ENCODE measurements around the gene LRRC10.
"Not testable (repeated sequence)": the region's sequence is repeated elsewhere in the genome, so short reads cannot be mapped to it uniquely, and the experiment has no call there.

The LRRC10 gene

DNA sequence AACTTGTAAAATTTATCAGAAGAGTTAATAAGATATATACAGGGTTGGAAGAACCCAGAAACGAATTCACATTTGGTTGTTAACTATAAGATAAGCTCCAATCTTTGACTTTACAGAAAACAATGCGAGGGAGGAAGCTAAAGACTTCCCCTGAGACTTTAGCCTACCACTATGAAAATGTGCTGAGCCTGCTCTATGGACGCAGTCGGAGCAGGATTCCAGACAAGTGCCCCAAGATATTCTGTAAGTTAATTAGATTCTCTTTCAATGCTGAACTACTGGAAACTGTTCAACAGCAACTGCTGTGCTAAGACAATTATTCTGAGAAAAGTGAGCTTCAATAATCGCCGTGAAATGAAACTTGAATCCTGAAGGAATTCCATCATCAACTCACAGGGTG is 8.3 kb upstream of the LRRC10 start:
- DNase-seq (ENCODE audit: low spot score) = no peak

DNA sequence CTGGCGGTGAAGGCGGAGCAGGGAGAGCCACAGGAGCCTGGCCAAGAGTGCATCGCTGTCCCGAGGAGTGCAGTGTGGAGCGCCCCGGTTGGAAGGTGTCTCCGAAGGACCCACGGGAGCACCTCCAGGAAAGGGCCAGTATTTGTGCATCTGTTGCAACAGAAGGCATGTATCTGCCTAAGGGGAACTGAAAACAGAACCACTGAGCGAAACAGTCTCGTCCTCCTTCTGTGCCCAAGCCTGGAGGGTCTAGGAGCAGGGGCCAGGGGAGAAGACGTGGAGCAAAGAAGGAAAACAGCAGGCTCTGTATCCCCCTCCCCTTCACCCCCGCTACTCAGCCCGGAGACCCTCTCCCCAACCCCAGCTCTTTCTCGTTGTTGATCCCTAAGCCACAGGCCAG is 5.3 kb upstream of the LRRC10 start:
- DNase-seq (ENCODE audit: low spot score) = no peak

DNA sequence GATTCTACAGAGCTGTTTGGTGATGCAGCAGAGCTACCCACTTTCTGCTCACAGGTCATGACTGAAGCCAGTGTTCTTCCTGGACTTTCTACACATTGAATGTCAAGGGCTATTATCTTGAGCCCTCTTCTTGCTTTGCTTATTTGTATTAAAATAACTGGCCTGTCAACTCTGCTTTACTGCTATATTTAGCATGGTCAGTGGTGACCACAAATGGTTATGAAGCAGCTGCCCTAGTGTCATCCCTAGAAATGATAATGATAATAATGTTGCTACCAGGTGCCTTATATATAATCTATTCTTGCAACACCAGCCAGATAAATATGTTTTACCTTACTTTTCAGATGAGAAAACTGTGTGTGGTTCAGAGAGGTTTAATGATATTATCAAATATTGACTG is 2.6 kb upstream of the LRRC10 start:
- no peak for DNase-seq (ENCODE audit: low spot score)

DNA sequence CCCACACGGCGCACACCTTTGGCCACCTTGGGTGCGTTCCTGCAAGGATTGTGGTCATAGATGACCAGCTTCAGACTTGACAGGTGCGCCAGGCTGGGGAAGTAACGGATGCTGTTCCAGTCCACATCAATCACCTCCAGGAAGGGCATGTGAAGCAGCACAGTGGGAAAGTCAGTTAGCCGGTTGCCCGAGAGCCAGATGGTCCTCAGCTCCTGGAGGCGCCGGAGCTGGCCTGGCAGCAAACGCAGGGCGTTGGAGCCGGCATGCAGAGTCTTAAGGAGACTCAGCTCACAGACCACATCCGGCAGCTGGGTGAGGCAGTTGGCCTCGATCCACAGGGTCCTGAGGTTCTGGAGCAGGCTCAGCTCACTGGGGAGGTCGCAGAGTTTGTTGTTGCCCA is 581 bp downstream of the LRRC10 start:
- no peak for DNase-seq (ENCODE audit: low spot score)

DNA sequence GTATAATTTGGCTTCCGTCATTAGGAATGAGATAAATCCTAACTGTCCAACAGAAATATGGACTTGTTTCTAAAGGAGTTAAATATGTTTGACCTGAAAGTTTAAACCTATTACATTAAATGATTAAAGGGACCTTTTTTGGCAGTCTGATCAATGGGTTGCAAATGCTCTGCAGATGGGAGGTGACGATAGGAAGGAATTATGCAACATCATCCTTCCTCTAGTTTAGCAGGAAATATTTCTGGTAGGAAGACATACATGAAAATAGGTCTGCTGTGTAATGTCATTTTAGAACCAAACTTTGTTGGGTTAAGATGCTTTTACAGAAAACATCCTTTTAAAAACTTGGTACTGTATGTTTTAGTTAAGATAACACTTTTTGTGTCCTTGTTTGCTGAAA is 2.6 kb downstream of the LRRC10 start:
- DNase-seq (ENCODE audit: low spot score) = no peak

DNA sequence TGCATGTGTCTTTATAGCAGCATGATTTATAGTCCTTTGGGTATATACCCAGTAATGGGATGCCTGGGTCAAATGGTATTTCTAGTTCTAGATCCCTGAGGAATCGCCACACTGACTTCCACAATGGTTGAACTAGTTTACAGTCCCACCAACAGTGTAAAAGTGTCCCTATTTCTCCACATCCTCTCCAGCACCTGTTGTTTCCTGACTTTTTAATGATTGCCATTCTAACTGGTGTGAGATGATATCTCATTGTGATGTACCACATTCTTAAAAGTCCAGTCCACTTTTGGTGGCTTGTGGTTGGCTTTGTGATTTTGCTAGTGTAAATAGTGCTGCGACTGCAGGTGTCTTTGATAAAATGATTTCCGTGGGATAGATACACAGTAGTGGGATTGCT is 6.4 kb downstream of the LRRC10 start:
- DNase-seq (ENCODE audit: low spot score) = not testable (repeated sequence)

DNA sequence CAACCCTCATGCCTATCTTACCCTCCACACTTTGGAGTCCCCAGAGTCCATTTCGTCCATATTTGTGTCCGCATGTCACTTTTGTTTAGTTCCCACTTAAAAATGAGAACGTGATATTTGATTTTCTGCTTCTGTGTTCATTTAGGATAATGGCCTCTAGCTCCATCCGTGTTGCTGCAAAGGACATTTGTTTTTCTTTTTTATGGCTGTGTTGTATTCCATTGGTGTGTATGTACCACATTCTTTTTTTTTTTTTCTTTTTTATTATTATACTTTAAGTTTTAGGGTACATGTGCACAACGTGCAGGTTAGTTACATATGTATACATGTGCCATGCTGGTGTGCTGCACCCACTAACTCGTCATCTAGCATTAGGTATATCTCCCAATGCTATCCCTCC is 7.2 kb downstream of the LRRC10 start:
- DNase-seq (ENCODE audit: low spot score) = not testable (repeated sequence)

DNA sequence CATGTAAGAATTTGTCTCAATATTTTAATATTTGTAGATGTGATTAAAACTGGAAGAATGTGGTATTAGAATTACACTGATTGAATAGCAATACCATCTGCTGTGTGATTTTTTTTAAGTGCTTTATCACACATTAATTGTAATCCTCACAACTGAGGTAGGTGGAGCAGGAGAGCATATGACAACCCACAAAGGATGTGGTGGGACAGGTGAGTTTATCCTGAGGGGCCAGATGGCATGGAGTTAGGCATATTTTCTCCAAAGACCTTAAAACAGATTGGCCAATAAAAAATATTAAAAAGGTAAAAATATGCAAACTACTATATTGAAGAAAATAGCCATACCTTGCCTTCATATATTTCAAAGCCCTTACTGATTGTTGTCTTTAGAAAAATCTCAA is 7.8 kb downstream of the LRRC10 start:
- DNase-seq (ENCODE audit: low spot score) = no peak

DNA sequence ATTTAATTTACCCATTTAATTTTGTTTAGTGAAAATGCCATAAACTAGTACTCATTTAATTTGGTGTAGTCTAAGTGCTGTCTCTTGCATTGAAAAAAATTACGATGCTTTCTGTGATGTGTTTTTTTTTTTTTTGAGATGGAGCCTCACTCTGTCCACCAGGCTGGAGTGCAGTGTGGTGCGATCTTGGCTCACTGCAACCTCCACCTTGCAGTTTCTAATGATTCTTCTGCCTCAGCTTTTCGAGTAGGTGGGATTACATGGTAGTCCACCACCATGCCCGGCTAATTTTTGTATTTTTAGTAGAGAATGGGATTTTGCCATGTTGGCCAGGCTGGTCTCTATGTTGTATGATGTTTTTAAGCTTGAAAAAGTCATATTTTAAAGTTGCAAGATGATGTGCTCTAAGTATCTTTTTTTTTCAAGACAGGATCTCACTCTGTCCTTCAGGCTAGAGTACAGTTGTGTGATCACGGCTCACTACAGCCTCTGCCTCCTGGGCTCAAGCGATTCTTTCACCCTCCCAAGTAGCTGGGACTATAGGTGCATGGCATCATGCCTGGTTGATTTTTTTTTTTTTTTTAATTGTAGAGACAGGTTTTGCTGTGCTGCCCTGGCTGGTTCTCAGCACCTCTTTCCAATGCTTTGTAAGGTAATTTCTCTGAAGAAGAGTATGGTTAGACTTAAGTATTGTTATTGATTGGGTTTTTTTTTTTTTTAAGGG is 8.6 kb downstream of the LRRC10 start:
- DNase-seq (ENCODE audit: low spot score) = no peak

DNA sequence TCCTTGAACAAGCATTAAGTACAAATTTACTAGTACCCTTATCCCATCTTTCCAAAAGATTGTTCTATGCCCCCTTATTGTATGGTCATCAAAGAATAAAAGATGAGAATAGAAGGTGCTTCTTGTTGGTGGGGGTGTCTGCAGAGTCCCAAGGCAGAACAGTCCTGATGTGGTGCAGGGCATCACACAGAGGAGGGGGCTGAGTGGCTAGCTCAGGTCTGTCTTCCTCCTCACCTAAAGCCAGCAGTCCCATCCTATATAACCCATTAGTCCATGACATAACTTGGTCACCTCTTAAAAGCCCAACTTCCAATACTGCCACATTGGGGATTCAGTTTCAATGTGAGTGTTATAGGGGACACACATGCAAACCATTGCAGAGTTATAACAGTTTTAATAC is 9.9 kb downstream of the LRRC10 start:
- no peak for DNase-seq (ENCODE audit: low spot score)

DNA sequence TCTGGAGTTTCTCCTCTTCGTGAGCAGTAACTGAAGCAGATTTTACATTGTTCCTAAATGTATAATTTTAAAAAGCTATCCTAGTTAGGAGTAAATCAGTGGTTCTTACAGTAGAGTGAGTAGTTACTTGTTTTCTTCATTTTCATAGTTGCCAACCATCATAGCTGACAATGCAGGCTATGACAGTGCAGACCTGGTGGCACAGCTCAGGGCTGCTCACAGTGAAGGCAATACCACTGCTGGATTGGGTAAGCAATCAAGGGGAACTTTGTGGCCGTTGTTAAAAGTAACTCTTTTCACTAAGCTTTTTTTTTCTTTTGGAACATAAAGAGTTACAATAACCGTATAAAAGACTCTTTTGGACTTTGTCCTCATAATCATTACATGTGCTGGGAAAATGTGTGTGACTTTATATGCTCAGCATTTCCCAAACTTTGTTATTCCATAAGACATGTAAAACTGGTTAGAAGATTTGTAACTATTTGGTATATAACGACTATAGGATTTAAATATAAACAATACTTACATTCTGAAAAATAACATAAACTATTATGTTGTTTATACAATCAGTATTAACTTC is 12.4 kb downstream of the LRRC10 start:
- no peak for DNase-seq (ENCODE audit: low spot score)

DNA sequence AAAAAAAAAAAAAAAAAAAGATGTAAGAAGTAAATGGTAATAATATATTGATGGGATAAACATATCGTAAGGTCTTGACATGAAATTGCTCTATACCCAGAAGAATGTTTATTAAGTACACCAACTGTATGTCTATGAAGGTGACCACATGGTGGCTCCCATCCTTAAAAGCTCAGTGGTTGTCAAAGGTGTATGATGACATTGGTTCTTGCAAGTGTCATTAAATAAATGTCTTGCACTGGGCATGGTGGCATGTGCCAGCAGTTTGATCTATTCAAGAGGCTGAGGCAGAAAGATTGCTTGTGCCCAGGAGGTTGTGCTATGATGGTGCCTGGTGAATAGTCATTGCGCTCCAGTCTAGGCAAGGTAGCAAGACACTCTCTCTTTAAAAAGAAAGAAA is 15.0 kb downstream of the LRRC10 start:
- DNase-seq (ENCODE audit: low spot score) = no peak

DNA sequence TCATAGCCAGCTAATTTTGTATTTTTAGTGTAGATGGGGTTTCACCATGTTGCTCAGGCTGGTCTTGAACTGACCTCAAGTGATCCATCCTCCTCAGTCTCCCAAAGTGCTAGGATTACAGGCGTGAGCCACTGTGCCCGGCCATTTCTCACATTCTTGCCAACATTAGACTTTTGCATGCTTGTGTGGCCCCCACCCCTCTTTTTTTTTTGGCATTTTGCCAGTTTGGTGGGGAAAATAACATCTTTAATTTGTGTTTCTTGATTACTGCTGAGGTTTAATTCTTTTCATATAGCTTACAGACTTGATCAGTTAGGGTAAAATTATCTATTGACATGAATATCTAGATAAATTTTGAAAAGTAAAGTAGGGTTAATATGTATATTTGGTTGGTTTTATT is 21.6 kb downstream of the LRRC10 start:
- DNase-seq (ENCODE audit: low spot score) = no peak

DNA sequence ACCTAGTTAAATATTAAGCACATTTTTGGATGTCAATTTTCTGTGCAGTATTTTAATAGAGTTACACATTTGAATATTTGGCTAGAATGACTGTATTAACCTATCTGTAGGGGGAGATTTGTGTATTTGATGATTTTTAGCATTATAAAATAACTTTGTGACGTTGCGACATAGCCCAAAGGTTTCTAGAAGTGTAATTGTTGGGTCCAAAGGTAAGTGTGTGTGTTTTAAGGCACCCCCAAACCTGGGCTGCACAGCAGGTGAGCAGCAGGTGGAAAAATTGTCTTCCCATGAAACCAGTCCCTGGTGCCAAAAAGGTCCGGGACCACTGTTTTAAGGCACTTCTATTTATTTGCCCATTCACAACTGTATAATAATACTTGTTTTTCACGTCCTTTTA is 22.2 kb downstream of the LRRC10 start:
- no peak for DNase-seq (ENCODE audit: low spot score)

DNA sequence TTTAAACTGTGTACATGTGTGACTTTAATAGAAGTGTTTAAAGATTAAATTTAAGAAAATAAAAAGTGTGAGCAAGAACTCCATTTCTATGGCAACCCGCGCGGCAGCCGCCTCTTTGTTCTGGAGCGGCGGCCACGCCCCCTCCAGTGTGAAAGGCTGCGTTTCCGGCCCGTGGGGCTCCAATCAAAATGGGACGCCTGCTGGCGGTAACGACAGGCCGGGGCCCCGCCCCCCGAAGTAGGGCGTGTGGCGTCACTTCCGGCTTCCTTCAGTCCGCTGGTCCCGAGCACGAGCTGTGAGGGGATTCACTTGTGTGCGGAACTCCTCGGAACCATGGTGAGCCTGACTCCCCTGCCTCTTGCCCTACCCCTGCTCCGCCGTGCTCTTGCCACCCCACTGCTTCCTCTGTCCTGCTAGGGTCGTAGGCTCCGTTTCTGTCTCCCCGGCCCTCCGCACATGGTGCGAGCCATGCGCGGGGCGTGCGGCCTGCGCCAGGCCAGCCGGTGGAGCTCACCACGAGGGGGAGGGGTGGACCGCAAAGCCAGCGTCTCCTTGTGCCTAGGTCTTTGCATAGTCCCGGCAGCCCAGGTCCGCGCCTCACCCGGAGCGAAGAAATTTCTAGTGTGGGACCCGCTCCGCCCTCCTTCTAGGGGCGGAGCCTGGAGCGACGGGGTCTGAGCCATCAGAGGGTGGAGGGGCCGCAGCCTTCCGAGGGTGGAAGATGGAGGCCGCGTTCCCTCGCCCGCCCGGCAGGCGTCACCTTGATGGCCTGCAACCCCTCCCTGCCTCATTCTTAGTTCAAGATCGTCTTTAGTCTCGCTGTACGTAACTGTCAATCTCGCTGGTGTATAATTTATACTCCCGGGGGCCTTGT is 25.3 kb downstream of the LRRC10 start, which contains the start of gene CCT2:
Gene CCT2, plus strand, starts transcription at position 271 of the 874 bp plus-strand sequence. Its CDS starts 63 bp downstream, at position 334.
- DNase-seq (ENCODE audit: low spot score) = peak; percentile 99

DNA sequence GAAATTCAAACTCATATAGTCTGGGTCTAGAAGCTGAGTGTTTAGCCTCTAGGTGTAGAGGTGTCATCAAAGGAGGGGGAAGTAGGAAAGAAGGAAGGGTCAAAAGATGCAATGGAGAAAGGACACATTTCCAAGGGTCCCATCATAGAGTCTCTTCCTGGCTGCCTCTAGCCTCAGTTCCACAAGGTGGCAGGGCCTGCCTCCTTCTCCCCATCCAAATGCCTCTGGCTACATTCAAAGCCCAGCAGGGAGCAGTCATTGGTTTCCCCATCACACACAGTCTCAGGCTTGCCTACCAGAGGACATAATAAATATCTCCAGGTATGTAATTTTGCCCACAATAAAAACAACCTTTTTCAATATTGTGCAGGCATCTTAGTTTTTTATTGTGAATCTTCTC is 27.5 kb downstream of the LRRC10 start:
- DNase-seq (ENCODE audit: low spot score) = peak; percentile 11

DNA sequence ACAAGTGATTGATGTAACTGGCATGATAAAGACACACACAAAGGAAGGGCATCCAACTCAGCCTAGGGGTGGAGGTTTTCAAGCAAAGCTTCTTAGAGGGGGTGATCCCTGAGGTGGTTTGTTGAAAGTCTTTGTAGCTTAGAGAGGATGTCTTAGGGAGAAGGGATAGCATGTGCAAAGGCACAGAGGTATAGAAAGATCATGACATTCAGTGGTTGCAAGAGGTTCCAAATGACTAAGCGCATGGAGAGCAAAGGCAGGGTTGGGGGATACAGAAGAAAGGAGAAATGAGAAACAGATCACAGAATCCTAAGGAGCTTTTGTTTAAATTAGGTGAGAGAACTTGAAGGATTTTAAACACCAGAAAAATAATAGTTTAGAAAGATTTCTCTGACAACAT is 30.6 kb downstream of the LRRC10 start:
- no peak for DNase-seq (ENCODE audit: low spot score)

DNA sequence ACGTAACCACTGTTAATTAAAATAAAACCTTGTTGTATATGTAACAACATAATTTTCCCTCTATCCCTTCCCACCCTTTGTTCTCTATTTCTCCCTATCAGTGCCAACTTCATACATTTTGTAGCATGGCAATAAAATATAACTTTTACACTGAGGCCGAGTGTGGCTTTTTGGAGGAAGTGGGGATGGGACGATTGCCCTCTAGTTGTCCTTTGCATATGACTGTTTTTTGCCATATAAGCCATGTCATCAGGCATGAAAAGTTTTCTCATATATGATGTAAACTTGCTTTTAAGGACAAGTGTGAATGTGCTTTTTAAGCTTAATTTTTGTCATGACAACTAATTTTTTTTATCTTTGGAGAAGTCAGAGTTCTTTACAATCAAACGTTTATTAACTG is 31.7 kb downstream of the LRRC10 start:
- DNase-seq (ENCODE audit: low spot score) = no peak

DNA sequence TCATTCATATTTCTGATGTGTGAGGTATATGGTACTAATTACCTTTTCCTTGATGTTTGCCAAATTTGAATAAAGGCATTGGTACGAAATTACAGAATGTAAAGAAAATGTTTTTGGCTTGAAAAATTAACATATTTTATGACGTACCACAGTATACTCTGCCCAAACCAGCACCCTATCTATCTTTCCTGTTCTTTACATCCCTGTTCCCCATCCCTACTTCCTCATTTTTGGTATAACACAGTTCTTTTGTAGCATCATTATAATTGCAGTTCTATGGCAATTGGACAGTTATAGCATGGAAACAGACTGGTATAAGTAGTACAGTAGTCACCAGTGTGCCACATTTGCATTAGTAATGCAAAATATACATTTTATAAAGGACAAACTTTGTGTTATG is 32.4 kb downstream of the LRRC10 start:
- DNase-seq (ENCODE audit: low spot score) = no peak

DNA sequence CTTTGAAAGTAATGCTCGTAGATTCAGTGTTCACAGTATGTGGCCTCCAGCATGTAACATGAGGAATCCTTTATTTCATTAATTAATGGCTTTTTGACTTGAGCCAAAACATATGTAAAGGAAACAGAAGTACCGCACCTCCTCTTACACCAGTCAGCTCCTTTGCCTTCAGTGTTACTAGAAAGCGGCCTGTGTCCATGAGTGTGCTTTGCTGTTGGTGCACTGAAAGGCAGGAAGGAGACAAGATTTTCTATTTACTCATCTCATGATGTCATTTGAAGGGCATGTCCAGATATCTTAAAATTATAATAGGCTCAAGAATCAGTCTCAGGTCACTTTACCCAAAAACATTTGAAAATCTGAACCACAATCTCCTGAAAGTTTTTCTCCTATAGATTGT is 35.4 kb downstream of the LRRC10 start:
- DNase-seq (ENCODE audit: low spot score) = peak; percentile 9

DNA sequence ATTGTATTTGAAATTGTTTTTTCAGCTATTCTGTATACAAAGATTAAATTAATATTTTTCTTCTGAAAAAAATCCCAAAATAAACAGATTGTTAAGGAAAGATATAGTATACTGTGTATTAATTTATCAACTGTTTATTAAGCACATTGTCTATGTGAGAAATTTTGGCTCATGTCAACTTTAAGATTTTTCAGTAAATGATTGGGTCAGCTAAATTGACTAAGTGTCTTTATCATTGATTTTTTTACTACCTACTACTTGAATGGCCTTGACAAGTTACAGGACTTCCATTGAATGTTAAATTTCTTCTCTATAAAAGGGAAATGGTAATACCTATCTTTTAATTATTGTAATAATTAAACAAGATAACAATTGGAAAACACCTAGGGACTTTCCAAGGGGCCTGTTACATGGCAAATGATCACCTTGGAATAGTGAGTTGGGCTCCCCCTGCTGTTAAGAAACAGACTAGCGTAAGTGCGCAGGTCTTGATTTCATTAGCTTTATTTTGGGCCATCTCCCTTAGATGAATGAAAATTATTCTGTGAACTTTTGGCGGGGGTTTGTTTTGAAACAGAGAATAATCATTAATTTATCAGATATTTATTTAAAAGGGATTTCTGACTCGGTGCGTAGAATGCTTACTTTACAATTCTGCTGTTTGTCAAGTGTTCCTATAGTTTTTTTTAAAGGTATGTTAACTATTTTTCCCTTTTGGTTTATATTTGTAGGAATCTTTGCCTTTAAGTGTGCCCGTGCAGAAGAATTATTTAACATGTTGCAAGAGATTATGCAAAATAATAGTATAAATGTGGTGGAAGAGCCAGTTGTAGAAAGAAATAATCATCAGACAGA is 39.9 kb downstream of the LRRC10 start:
- peak; percentile 56 for DNase-seq (ENCODE audit: low spot score)

DNA sequence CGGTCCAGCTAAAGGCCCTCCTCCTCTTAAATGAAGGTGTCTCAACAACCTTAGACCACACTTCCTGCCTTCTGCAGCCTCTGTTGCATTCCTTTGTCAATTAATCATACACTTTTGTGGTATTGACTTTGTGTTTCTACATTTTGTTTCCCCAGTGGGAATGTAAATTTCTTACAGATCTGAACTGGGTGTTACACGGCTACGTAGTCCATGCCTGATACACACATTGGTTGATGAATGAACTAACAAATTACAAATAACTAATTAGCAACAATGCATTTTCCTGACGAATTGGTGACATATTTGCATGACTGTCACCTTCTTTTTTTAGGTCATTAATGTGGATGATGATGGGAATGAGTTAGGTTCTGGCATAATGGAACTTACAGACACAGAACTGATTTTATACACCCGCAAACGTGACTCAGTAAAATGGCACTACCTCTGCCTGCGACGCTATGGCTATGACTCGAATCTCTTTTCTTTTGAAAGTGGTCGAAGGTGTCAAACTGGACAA is 40.6 kb downstream of the LRRC10 start:
- peak; percentile 33 for DNase-seq (ENCODE audit: low spot score)

Data from AG20443 (cell line).